SKM-1 treated with dmso at 0.1 percent for 144 hours (cell line): ENCODE data around the gene VPS39.

Experiments
- DNase-seq: peaks from one replicate; lab custom pipeline; 2025; ENCODE audit not compliant: unreplicated experiment; lab: John Stamatoyannopoulos, UW

VPS39 gene

DNA sequence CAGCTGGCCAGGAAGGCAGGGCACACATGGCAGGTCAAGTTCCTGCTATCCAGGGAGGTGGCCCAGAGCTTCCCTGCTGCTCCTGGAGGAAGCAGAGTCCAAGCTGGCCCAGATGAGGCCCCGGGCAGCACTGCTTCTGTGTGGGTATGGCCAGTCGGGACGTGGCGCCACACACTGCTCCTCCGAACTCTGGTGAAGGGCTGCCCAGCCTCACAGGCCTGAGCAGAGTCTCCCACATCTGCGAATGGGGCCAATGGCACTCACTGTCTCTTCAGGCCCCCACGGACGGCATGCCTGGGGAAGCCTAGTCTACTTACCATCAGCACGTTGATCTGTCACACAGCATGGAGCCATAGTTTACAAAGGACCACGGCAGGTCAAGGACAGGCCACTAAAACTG, 49.2 kb downstream of the VPS39 start:
- DNase-seq = no peak

DNA sequence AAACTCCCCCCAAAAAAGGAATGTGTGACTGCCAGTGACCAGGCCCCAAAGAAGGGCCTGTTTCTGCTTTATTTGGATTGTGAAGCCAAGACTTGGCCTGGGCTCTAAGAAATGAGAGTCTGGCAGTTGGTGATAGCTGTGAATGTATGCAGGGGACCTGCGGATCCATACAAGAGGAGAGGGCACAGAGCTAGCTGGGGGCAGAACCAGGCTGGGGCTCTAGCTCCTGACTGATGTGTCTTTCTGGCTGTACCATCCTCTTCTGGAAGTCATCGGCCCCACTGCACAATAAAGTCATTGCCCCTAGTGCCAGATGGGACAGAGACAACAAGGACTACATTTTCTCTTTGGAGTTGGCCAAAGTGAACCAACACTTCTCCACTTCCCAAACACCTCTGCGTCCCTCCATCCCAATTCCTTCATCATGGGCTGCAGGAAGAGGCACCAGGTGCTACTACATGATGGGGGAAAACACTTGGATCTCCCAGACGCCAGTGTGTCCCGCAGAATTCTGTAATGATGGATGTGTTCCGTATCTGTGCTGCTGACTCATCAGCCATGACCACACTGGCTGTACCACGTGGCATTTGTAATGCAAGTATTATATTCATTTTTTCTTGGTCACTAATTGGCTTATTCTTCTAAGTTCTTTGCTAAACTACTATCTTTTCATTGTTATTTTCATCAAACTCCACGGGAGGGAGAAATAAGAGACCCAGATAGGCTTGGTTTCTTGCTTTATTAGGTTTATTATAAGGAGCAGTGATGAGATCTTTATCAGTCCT, 49.9 kb downstream of the VPS39 start:
- no peak for DNase-seq

DNA sequence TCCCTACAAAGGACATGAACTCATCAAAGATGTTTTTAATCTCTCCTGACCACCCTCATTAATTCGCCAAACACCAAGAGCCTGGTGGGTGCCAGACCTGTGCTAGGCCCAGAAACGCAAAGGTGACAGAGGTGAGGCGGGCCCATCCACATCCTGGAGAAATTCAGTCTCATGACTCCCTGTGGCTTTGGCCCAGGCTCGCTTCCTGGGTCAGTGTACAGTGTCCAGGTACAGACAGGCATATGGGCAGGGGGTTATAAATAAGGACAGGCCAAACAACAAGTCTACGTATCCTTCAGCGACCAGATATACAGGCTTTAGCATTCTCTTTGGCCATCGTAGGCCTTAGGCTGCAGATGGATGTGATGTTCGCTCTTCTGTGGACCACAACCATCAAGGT, 50.7 kb downstream of the VPS39 start:
- DNase-seq = no peak

DNA sequence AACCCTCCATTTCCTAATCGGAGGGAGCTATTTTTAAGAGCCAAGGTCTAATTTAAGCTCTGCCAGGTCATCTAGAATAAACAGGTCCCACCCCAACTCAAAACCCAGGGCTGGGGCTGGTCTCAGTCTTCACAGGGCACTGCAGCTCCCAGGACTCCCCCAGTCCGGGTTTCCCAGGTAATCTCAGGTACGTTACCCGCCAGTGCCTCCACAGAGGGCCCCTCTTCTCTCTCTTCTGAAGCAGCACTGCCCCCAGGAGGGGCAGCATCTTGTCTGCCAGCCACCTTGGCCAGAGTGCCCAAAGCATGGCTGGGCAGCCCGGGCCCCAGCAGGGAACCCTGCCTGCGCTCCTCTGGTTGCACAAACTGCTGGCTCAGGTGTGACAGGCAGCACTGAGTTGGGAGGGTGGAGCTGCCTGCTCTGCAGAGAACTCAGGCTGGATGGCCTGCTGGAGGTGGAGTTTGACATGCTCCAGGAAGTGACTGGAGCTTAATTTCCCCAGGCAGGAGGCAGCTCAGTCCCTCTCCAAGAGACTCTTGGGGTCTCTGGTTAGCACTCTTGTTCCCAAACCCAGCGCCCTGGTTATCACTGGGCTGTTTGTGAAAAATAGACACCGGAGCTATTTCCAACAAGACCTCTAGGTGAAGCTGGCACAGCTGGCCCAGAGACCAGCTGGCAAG, 51.7 kb downstream of the VPS39 start, which contains the start of gene PLA2G4F:
PLA2G4F (minus strand) TSS at position 394 of the 680 bp plus-strand sequence; CDS start at position 307, 87 bp downstream.
- no peak for DNase-seq

DNA sequence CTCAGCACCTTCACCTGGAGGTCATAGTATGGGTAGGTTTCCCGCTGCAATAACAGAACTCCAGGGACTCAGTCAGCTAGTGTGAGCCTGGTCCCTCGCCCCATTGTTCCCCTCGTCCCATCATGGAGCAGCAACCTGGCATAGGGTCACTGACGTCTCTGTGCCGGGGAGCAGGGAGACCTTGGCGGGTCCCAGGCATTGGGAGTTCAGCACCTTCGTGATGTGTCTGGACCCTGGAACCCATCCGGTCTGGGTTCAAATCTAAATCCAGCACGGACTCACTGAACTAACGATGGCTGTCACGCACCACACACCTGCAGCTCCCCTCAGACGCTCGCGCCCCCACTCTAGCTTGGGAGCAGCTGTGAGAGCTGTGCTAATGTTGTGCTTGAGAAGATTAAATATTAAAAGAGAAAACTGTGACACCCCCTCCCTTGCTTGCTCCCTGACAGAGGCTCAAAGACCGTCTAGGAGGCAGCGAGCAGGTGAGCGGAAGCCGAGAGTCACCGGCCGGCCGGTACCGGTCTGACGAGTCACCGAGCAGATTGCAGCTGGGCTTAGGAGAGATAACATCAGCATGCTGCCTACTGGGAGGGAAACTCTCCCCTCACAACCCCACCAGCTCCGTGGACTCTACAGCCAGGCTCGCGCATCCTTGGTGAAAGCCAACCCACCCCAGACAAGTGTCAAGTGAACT, 52.4 kb downstream of the VPS39 start:
- no peak for DNase-seq

DNA sequence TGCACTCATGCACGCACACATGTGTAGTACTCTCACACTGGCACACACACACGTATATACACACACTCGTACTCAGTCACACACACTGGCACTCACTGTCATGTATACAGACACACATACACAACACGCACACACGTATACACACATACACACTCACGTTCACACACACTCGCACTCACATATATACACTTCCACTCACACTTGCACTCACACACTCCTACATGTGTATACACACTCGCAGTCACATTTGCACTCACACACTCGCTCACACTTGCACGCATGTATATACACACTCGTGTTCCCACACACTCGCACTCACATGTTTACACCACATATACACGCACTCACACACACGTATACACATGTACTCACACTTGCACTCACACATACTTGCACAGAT, 53.1 kb downstream of the VPS39 start:
- no peak for DNase-seq

DNA sequence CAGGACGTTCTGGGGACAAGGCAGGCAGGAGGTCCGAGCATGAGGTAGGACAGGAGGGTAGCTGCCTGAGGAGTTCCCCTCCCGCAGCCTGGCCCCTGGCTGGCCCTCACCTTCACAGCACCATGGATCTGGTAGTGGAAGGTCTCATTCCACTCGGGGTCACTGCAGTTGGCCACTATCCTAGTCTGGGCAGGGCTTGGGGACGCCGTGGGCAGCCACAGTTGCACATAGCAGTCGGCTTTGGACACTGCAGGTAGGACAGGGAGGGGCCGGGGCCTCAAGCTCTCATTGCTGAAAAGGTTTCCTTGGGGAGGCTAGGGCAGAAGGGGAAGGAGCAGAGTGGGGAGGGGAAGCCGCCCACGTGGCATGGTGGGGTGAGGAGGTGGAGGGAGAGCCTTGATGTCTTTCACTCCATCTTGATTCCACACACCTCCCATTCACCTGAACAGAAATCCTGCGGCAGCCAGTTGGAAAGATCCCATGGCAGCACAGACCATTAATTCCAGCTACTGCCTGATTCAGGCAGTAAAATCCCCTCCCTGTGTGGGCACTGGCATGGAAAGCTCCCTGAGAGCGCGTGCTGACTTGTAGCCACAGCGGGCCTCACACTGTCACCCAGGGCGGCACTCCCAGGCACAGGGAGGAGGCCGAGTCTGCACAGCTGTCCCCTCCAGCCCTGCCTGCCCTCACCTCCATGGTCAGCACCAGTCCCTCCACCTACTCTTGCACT, 53.7 kb downstream of the VPS39 start:
- DNase-seq = no peak

DNA sequence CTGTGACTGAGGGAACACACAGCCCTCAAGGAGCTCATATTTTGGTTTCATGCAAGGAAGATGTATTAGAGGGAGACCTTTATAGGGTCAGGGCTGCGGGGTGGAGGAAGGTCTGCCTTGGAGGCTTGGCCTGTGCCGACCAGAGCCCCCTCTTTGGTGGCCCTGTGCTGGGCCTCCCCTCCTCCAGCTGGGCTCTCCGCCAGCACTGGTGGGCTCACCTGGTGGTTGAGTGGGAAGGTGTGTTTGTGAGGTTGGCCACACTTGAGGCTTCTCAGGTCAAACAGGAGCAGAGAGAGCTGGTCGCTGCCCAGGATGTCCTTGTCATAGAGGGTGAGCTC, 54.3 kb downstream of the VPS39 start:
- no peak for DNase-seq

DNA sequence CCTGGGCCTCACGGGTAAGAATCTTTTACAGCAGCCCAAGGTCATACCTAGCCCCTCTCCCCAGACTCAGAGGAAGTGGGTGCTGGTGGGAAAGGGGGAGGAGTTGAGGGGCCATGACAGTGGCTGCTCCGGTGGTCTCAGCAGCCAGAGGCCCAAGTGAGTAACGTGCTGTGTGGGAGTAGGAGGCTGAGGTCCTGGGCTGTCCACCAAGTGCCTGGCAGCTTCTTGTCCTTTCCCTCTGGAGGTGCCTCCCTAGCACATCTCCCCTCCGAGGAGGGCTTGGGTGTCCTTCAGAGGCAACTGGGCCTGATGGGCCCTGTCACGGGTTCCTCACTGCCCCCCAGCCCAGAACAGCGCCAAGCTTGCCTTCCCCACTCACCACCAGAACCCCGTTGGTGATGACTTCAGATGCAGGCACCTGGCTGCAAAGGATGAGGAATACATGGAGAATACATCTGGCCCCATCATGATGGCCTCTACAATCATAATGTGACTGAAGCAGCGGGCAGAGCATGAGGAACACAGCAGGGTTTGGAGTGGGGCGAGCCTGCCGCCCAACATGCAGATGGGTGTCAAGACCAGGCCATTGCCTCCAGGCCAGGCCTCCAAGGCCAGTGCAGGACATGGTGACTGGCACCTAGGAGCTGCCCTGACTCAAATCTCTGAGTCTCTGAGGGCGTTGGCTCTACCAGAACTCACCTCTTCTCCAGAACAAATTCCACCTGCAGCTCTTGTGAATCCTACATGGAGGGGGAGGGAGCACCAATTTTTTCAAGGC, 55.0 kb downstream of the VPS39 start:
- no peak for DNase-seq

DNA sequence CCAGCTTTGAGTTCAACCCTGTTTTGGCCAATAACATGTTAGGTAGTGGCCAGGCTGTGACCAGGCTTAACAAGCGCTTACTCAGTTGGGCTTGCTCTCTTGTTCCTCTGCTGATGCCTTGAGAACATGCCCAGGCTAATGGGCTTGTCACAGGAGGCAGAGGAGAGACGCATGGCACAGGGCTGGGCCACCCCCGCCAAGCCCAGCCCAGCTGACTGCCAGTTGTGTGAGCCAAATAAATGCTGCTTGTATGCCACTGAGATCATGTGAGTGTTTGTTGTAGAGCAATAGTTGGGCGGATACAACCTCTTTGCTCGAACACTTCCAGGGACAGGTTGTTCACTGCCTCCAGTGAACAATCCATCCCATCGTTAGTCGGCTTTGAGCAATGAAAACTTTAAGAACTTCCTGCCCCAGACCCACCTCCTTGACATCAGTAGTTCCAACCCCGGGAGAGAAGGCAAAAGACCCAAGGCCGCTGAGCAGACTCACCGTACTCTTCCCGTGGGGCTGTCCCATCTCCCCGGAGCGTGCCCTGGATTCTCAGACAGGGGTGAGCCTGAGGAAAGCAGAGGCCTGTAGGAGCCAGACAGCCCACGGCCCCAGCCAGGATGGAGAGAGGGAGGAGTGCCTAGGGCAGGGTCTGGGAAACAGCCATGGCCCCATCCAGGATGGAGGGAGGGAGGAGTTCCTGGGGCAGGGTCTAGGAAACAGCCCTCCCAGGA, 55.7 kb downstream of the VPS39 start:
- no peak for DNase-seq

DNA sequence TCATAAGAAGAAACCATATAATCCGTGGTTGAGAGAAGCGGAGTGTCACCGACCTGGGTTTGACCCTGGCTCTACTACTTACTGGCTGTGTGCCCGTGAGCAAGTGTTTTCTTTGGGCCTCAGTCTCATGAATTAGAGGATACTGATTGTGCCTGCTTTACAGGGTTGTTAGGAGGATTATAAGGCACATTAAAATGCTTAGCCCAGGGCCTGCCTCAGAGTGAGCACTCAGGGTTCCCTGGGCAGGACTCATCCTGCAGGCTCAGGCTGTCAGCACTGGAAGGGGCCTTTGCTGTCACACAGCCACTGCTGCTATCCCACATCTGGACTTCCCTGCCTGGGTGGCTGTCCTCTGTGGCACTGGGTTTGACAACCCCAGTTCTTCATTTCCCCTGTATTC, 56.4 kb downstream of the VPS39 start:
- no peak for DNase-seq

DNA sequence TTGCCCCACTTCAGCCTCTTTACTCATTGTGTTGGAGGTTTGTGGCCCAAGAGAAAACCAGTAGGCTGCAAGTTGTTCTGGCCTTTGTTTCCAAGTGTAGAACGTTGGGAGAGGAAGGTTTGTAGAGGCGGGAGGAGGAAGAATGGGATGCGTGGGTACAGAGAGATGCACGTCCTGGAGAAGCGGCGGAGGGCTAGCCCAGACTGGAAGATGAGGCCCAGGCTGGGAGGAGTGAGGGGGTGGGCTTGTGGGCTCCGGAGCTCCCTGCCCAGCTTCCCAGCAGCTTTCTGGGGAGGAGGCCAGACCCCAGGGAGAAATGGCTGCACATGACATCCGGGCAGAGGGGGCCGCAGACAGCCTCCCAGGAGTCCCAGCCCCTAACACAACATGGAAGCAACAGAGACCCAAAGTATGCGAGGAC, 57.0 kb downstream of the VPS39 start:
- DNase-seq = no peak

DNA sequence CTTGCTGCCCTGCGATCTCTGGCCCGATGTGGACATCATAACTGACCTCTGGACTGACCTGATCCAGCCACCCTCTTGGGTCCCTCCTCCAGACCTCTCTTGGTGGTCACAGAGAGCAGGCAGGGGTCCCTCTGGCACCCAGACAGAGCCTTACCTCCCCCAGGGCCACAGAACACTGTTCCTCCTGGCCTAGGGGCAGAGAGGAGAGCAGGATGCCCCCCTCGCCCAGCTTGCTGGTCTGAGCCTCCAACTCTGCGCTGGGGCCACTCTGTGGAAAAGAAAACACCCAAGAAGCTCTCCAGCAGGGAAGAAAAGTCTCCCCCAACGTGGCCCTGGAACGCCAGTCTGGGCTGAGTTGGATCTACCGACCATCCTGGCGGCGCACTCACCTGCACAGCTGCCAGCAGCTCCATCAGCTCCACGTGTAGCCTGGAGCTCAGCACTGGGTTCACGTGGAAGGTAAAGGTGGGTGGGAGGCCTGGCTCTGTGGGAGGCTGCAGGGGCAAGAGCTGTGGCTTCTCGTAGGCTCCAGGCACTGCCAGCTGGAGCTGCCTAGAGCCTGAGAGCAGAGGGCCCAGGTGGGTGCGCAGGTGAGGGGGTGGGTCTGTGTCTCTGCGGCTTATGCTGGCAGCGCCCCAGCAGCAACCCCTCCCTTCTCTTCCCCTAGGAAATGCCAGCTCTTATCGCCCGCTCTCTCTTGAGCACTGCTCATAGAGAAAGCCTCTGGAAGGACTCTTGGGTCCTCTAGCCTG, 57.7 kb downstream of the VPS39 start:
- DNase-seq = no peak

DNA sequence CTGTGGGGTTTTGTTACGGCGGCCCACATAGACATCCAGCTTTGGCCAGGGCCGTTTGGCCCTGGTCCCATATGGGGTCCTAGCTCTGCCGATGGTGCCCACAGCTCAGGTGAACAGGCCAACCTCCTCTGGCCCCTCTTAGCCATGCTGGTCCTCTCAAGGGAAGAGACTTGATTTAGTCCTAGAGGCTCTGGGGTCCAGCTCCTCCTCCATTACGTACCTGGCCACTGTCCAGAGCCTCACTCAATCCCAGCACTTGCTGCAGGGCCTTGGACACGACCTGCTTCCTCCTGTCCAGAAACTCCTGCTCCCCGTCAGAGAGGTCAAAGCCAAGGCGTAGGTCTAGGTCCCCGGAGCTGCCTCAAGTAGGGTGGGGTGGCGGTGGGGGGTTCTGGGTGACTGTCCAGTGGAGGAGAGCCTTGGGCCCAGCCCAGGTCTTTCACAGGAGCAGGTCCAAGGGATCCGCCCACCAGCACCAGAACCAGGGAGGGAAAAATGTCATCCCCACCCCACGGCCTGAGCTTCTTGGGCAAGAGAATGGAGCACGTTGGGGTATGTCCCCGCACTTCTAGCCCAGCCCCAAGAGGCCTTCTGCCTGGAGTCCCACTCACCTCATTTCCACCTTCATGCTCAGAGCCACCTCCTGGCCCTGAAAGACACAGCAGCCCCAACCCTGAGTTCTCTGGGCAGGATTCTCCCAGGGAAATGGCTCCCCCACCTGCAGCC, 58.4 kb downstream of the VPS39 start:
- no peak for DNase-seq

DNA sequence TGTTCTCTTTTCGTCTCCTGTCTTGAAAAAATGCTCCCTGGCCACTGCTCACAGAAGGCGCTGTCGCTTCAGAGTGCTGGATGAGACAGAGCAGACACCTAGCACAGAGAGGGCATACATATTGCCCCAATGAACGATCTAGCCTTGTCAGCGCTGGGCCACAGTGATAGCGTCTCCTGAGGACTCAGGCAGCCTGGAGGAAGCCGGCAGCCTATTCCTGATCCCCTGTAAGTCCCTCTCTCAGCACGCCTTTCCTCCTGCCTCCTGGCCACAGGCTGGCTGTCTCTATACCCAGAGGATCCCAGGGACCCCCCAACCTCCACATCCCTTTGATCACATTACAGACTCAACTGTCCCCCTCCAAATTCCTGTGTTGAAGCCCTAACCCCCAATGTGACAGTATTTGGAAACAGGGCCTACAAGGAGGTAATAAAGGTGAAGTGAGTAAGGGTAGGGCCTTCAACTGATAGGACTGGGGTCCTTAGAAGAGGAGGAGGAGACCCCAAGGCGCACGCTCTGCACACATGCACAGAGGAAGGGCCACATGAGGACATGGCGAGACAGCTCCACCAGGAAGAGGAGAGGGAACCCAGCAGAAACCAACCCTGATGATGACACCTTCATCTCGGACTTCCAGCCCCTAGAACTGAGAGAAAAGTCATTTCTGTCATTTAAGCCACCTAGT, 59.2 kb downstream of the VPS39 start:
- no peak for DNase-seq

DNA sequence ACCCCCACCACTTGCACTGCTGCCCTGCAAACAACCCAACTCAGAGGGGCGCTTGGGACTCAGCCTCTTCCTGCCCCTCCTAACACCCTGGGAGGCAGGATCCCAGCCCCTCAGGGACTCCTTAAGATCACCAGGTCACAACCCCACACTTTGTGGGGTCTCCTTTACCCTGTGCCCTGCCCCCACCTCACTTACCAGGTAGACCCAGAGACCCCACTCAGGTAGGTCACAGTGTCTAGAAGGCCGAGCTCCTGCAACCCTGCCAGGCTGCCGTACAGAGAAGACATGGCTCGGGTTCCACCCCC, 60.7 kb downstream of the VPS39 start:
- no peak for DNase-seq

DNA sequence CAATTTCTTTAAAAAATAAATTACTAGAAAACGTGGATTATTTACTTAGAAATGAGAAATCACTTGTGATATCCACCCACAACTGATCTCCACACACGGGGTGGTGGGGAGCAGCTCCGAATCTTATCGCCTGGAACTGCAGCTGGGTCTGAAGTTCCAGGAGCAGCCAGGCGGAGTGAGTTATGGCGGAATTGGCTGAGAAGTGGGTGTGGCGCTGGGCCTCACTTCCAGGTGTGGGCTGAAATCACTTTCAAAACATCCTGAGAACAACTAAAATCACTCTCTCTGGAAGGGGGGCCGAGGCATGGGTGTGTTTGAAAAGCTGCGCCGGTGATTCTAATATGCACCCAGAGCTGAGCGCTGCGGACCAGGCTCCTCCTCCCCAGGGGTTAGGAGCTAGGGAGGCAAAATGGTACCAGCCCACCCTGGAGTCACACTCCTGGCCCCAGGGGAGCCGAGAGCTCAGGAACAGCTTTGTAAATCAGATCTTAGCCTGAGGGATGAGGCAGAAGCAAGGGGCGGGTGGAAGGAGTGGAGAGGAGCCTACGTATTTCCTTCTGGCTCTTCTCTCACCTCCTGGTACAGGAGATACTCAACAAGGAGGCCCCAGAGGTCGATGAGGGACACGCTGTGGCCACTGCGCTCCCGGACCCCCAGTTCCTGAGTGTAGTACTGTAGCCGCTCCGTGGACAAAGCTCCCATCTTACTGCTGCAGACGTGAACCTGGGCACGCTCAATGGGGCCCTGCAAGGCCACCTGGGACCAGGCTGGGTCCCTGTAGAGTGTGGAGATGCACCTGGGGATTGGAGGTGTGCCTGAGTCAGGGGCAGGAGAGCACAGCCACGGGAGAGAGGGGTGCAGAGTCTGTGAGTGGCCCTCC, 61.3 kb downstream of the VPS39 start:
- DNase-seq = no peak
